ENCODE data around the gene CARMIL1. TPM values are rescaled to one million over a fixed set of nuclear protein-coding genes. Genes with fewer than 3 reads are reported as not detected.

The CARMIL1 gene
- polyA plus RNA-seq, 1 donor: 106 TPM

GRCh38 chr6:25410102-25410501 is 130.9 kb downstream of the CARMIL1 start:
- DNase-seq: no peak

DNA sequence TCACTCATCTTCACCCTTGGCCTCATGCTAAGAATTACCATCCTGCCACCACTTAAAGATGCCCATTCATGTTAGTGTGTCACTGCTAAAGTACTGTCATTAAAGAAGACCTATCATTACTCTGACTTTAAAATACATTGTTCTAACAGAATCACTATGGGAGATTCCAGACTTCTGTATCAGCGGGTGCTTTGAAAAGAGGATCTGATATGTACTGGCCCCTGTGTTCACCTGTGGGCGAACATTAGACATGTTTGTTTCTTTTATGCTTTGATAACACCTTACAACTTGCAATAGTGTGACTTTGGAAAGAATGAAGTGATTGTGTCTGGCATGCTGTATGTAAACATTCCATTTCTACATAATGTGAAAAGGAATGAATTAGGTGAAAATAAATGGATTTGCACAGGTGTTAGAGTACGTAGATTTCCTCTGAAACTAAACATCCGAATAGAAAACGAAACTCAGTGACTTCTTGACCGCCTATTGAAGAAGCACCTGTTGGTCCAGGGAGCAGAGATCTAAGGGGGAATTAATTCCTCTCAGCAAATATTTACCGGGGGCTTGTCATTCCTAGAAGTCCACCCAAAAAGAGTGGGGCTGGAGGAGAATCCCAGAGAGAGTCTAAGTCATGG is 132.3 kb downstream of the CARMIL1 start:
- DNase-seq: no peak

GRCh38 chr6:25413207-25413905 is 134.2 kb downstream of the CARMIL1 start:
- DNase-seq: no peak

DNA sequence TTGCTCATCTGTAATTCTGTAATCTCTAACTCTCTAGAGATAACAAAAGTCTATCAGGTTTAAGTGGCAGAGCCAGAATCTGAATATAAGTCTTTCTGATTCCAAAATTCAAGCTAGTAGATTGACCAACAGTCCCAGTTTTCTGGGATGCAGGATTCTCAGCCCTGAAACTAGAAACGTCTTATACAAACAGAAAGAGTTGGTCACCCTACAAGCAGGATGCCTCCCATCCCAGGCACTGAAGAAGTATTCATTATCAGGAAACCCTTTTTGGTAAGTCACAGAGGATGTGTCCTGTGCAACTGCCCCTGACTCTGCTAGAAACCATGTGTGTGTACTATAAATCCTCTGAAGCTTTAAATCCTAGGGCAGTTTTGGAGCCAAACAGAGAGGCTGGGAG is 135.0 kb downstream of the CARMIL1 start:
- no peak for DNase-seq

DNA sequence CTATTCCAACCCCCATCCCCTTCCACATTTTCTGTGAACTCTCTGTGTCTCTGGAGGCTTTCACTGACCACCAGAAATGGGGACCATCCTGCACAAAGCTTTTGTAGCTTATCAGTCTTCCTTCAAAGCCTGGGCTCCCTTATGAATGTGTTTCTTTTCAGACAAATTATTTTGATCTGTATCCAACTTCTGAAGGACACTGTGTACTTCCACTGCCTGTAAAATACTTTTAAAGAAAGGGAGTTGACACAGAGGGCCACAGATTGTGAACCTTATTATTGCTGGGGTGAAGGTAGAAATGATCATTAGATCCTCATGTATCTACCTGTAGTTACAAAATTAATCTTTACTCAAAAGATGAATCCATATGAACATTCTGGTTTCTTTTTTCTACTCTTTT is 135.6 kb downstream of the CARMIL1 start:
- DNase-seq: no peak

GRCh38 chr6:25415274-25415673 is 136.1 kb downstream of the CARMIL1 start:
- no peak for DNase-seq

DNA sequence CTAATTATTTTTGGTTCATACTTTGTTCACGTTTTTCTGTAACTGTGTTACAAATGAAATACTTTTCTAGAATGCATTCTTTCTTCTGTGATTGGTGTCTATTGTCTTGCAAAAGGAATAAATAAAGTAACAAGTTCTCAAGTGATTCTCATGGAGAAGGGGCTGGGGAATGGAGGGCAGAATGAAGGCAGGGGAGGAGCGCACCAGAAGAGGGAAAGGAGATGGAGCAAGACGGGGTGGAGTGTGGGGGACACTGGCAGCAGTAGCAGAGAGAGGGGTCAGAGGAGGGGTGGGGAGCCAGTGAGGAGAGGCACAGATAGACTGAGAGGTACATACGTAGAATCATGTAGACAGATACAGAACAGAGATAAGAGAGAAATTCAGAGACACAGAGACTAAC is 136.5 kb downstream of the CARMIL1 start:
- no peak for DNase-seq

GRCh38 chr6:25417046-25417605 is 138.0 kb downstream of the CARMIL1 start:
- DNase-seq: no peak

- DNase-seq: no peak
These were observed 139.4 kb downstream of the CARMIL1 start for GRCh38 chr6:25418454-25419052.

DNA sequence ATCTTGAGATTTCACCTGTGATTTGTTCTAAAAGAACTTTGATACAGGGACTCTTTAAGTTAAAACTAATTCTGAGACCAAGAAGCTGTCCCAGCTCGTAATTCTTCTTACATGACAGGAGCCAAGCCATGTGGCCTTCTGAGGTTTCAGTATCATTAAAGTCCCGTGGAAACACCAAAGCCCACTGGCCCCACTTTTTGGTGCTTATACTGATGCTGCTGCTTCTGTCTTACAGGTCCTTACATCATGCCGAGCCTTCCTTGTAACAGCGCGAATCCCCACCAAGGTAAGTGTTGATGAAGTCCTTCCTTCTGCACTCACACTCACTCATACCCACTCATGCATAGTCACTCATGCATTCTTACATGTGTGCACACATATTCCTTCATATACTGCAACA is 140.7 kb downstream of the CARMIL1 start:
- DNase-seq: no peak

- peak; percentile 30 for DNase-seq
These were observed 144.2 kb downstream of the CARMIL1 start for GRCh38 chr6:25423358-25423757.

DNA sequence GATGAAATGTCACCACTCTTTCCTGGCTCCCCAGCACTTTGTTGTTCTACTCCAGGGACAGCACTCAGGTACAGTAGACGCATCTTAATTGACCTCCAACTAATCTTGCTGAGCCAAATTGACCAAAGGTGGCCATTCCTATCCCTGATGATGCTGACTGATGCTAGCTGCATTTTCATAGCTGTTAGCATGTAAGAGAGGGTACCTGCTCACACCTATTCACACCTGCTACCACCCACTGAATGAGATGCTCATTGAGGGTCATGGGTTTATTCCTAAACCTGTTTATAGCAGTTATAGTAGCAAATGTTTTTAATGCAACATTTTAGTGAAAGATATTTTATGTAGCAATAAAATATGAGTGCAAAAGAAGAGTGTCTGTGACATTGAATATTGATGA is 145.1 kb downstream of the CARMIL1 start:
- no peak for DNase-seq

- DNase-seq: no peak
These were observed 148.4 kb downstream of the CARMIL1 start for GRCh38 chr6:25427549-25427948.

GRCh38 chr6:25428758-25429317 is 149.7 kb downstream of the CARMIL1 start:
- DNase-seq: no peak

- DNase-seq: no peak
These were observed 152.3 kb downstream of the CARMIL1 start for GRCh38 chr6:25431306-25431974.

- no peak for DNase-seq
These were observed 152.8 kb downstream of the CARMIL1 start for GRCh38 chr6:25431975-25432307.

DNA sequence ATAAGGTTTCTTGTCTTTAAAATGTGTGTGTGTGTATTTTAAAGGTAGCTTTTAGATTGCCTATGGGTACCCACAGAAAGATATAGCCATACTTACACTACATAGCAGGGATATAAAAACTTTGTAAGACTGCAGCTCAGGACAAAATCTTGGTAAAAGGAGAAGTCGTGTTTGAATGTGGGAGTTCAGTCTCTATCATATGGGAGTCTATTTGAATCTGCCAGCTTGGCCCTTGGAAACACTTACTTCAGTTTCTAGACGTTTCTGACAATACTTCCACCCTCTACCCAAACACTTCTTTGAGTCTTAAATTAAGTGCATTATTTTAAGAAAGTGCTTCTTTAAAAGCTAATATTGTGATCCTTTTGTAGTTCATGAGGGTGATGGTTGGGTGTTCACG is 155.7 kb downstream of the CARMIL1 start:
- no peak for DNase-seq

DNA sequence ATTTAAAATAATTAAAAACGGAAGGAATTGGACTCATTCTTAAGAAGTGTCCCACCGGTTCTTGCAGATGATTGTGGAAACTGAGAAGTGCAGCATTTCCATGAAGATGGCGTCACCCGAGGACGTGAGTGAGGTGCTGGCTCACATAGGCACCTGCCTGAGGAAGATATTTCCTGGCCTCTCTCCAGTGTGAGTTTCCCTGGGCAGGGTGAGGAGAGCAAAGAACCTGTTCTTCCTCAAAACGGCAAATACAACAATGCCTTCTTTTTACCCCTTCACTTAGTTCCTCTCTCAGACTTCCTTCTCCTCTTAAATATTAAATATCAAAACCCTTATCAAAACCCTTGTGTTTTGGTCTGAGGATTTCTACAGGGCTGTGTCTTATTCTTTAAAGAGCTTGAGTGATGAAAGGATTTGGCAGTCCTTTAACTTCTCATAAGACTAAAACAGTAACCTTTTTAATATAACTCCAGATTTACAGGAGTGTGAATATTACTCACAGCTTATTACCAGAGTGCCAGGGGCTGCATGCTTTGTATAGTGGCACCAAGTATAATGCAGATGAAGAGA is 156.3 kb downstream of the CARMIL1 start:
- no peak for DNase-seq

DNA sequence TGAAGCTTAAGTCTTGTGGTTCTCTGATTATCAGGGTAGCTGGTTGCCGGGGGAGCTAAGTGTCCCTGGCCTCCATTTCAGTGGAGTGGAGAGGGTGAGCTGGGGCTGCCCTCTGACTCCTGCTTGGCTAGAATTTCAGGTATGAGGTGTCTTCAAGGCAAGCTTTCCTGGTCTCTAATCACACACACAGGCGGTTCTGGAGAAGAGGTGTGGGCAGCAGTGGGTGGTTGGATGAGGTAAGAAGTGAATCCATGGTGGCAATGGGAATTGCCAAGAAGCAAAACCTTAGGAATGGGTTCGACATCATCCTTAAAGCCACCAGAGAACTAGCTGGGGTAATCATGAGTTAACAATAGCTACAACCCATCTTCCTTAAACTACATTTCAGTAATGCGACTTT is 157.6 kb downstream of the CARMIL1 start:
- DNase-seq: no peak

DNA sequence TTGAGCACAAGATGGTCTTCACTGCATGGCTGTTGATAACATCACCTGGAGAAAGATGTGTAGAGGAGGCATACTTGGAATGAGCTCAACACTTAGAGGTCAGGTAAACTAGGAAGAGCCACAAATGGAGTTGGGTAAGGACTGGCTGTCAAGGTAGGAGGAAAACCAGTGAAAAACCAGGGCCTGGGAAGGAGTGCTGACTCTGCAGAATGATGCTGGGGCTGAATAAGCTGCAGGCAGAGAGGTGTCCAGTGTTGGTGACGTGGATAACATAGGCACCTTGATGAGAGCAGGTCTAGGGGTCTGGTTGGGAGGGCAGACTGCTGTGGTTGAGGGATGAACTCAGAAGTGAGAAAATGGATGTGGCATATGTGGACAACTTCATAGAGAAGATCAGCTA is 160.2 kb downstream of the CARMIL1 start:
- DNase-seq: no peak

- DNase-seq: no peak
These were observed 162.6 kb downstream of the CARMIL1 start for GRCh38 chr6:25441663-25442270.

DNA sequence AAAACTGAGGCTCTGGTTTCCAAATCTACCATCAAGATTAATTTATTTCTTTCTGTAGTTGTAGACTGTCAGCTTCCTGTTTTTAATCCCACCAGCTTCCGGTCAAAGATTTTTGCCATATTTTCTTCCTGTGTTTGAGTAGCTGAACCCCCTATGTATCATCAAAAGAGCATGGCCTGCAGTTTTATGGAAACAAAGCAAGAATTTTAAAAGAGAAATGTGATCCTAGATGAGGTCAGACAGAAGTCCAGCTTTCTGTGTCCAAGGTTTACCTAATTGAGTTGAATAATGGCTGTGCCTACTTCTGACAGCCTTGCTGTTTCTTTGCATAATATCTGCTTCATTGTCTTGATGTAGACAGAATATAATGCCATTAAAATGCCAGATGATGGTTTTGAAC is 163.7 kb downstream of the CARMIL1 start:
- no peak for DNase-seq

All from left kidney (tissue), 2 donors.